Measurements from ENCODE around the gene C1QTNF5. TPM values are rescaled to one million over a fixed set of nuclear protein-coding genes. Genes with fewer than 3 reads are reported as not detected.

C1QTNF5 gene
- total RNA-seq, 4 donors from 2014 or later: 13.0 to 46.4 (median 27.8) TPM

DNA sequence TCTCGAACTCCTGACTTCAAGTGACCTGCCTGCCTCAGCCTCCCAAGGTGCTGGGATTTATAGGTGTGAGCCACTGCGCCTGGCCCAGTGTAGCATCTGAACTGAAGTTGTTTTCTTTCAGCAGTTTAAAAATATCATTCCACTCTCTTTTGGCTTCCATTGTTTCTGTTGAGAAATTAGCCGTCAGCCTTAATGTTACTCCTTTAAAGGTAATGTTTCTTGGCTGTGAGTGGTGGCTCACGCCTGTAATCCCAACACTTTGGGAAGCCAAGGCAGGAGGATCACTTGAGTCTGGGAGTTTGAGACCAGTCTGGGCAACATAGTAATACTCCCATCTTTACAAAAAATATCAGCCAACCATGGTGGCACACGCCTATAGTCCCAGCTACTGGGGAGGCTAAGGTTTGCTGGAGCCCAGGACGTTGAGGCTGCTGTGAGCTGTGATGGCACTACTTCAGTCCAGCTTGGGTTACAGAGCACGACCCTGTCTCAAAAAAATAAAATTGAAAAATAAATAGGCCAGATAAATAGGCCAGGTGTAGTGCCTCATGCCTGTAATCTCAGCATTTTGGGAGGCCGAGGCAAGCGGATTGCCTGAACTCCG is 49.7 kb downstream of the C1QTNF5 start:
- DNase-seq: no peak
- Histone ChIP-seq H3K4me3 (replicated peaks in 1 of 3) (no peak overlapping the region), H3K9me3 (no peaks in the 10 kb centered on the region), H3K27me3 (no peaks in the 10 kb centered on the region), H3K36me3 (peaks cover 0 to 1% of the 10 kb centered on the region in 2 donors), H3K27ac (no peak overlapping the region), H3K4me1 (no peaks in the 10 kb centered on the region)
- TF ChIP-seq POLR2A (IDR thresholded peaks at IDR 0.05) (no peak), CTCF (IDR thresholded peaks at IDR 0.05) (no peak)
- intact Hi-C loops (cut with DNase I): no loop called here
- WGBS, 2 donors: 97 to 99% methylated on average over 10 of the region's 10 CpGs

Small RNAs within 50 kb of the gene (microRNA-seq; reads per million reads assigned to microRNA genes)
- gene MIR6756: not detected

Small RNAs within 50 kb of the gene (small RNA-seq; reads per million reads assigned to genes)
- gene RF01225 (not detected), gene RNU6-262P (not detected)

Other genes with a start within 250 kb of the C1QTNF5 start
- gene DPAGT1, start 239.0 kb downstream of the C1QTNF5 start, total RNA-seq: 10 to 100 TPM; 29.8 to 42.8 (median 38.7) TPM
- gene C2CD2L, start 233.5 kb downstream of the C1QTNF5 start, total RNA-seq: 1 to 10 TPM; 6.7 to 8.9 (median 7.9) TPM
- 10 to 100 TPM; 24.0 to 37.7 (median 33.2) TPM for gene HINFP, start 219.3 kb downstream of the C1QTNF5 start, total RNA-seq
- gene ABCG4, start 191.8 kb downstream of the C1QTNF5 start, total RNA-seq: 1 to 10 TPM in 2 of 4 donors, under 1 TPM in 2; 0.13 to 1.6 (median 0.82) TPM
- 10 to 100 TPM; 13.3 to 33.1 (median 19.5) TPM for gene NLRX1, start 172.2 kb downstream of the C1QTNF5 start, total RNA-seq
- gene NHERF4, start 155.4 kb downstream of the C1QTNF5 start, total RNA-seq: not detected
- 10 to 100 TPM in 3 of 4 donors, 1 to 10 TPM in 1; 9.4 to 14.5 (median 13.9) TPM for gene CBL, start 134.5 kb downstream of the C1QTNF5 start, total RNA-seq
- gene MCAM, start 23.8 kb downstream of the C1QTNF5 start, total RNA-seq: 100 to 1,000 TPM in 1 of 4 donors, 10 to 100 TPM in 3; 17.6 to 243 (median 61.8) TPM
- 10 to 100 TPM; 10.1 to 18.9 (median 14.1) TPM for gene RNF26, start 6.4 kb downstream of the C1QTNF5 start, total RNA-seq
- not detected for gene MFRP, start 5.8 kb upstream of the C1QTNF5 start, total RNA-seq
- gene USP2, start 40.8 kb upstream of the C1QTNF5 start, total RNA-seq: 1 to 10 TPM; 2.0 to 5.3 (median 4.6) TPM
- gene THY1, start 82.3 kb upstream of the C1QTNF5 start, total RNA-seq: 10 to 100 TPM; 14.1 to 43.4 (median 30.6) TPM